Skin of body (tissue), 2 donors: ENCODE measurements around the gene USP10. TPM values are rescaled to one million over a fixed set of nuclear protein-coding genes. Genes with fewer than 3 reads are reported as not detected.
"Not testable (repeated sequence)": the region's sequence is repeated elsewhere in the genome, so short reads cannot be mapped to it uniquely, and the experiment has no call there.

Experiments used
- DNase-seq: peaks from one replicate; lab custom pipeline; 2025; lab: John Stamatoyannopoulos, UW
- total RNA-seq: library from RNA; depleted of rRNA; stranded (reverse); fragments of >200 nt; gene quantifications from one replicate; pipeline ENCODE4 v1.2.3, GENCODE V29; 2014

The USP10 gene
- total RNA-seq, 1 donor from 2014 or later: 43.6 TPM

- DNase-seq: peak; percentile 9
These were observed 27.3 kb upstream of the USP10 start for GRCh38 chr16:84672276-84673202.

GRCh38 chr16:84673203-84673535, 26.6 kb upstream of the USP10 start:
- no peak for DNase-seq

- DNase-seq: no peak
These were observed 26.2 kb upstream of the USP10 start for GRCh38 chr16:84673561-84673960.

- DNase-seq: no peak
These were observed 24.4 kb upstream of the USP10 start for GRCh38 chr16:84675423-84675822.

- no peak for DNase-seq
These were observed 23.9 kb upstream of the USP10 start for GRCh38 chr16:84675884-84676283.

GRCh38 chr16:84677017-84677803, 22.6 kb upstream of the USP10 start:
- DNase-seq: no peak

- DNase-seq: no peak
These were observed 22.0 kb upstream of the USP10 start for GRCh38 chr16:84677849-84678248.

- no peak for DNase-seq
These were observed 21.3 kb upstream of the USP10 start for GRCh38 chr16:84678541-84678940.

- no peak for DNase-seq
These were observed 19.5 kb upstream of the USP10 start for GRCh38 chr16:84680165-84680842.

GRCh38 chr16:84680843-84681629, 18.8 kb upstream of the USP10 start:
- no peak for DNase-seq

GRCh38 chr16:84683691-84684591, 15.9 kb upstream of the USP10 start:
- DNase-seq: no peak

GRCh38 chr16:84684592-84684965, 15.2 kb upstream of the USP10 start:
- no peak for DNase-seq

- no peak for DNase-seq
These were observed 14.6 kb upstream of the USP10 start for GRCh38 chr16:84685210-84685609.

- no peak for DNase-seq
These were observed 13.0 kb upstream of the USP10 start for GRCh38 chr16:84686707-84687298.

- no peak for DNase-seq
These were observed 12.1 kb upstream of the USP10 start for GRCh38 chr16:84687715-84688114.

GRCh38 chr16:84688163-84688562, 11.6 kb upstream of the USP10 start:
- not testable (repeated sequence) for DNase-seq

GRCh38 chr16:84689111-84689510, 10.7 kb upstream of the USP10 start:
- peak; percentile 19 for DNase-seq

GRCh38 chr16:84690088-84690819, 9.5 kb upstream of the USP10 start:
- no peak for DNase-seq
